Trophoblast cell (in vitro differentiated cells and primary cell): ENCODE measurements around the gene CADPS2.

Experiments
- DNase-seq, 2 donors: peaks; one replicate each; pipeline ENCODE4 v3.0.0-alpha.2; 2016
- H2AFZ ChIP-seq: 2 replicates; pipeline ENCODE4 v1.6.1; 2013; ENCODE audit warnings: low read length, moderate library complexity, mild to moderate bottlenecking; ENCODE audit not compliant: insufficient read depth, poor library complexity
- H2AK5ac ChIP-seq: 2 replicates; pipeline ENCODE4 v1.6.1; 2013; ENCODE audit warnings: mild to moderate bottlenecking, low read length
- H2BK120ac ChIP-seq: 2 replicates; pipeline ENCODE4 v1.6.1; 2013; ENCODE audit warnings: low read length, mild to moderate bottlenecking, moderate library complexity; ENCODE audit not compliant: insufficient read depth, poor library complexity
- H2BK12ac ChIP-seq: 2 replicates; pipeline ENCODE4 v1.6.1; 2013; ENCODE audit warnings: mild to moderate bottlenecking, low read length, moderate library complexity
- H2BK5ac ChIP-seq: 2 replicates; pipeline ENCODE4 v1.6.1; 2013; ENCODE audit warnings: low read length, low read depth, moderate library complexity, mild to moderate bottlenecking; ENCODE audit not compliant: poor library complexity
- H3K14ac ChIP-seq: 2 replicates; pipeline ENCODE4 v1.6.1; 2013; ENCODE audit warnings: mild to moderate bottlenecking, low read length
- H3K18ac ChIP-seq: 2 replicates; pipeline ENCODE4 v1.6.1; 2013; ENCODE audit warnings: mild to moderate bottlenecking, low read length
- H3K23ac ChIP-seq: 2 replicates; pipeline ENCODE4 v1.6.1; 2013; ENCODE audit warnings: low read length
- H3K27ac ChIP-seq: 2 replicates; pipeline ENCODE4 v1.5.1; 2013; ENCODE audit warnings: low read depth, mild to moderate bottlenecking, inconsistent platforms, low read length, moderate library complexity
- H3K27me3 ChIP-seq: 2 replicates; pipeline ENCODE4 v1.6.1; 2013; ENCODE audit warnings: inconsistent platforms, mild to moderate bottlenecking, low read length, moderate library complexity; ENCODE audit not compliant: insufficient read depth
- H3K36me3 ChIP-seq, 2 experiments: 1 replicate in 1 of 2; 2 replicates in 1 of 2; pipeline ENCODE4 v1.6.1; 2013; ENCODE audit warnings: low read length in 2 of 2, mild to moderate bottlenecking in 2 of 2, moderate library complexity in 1 of 2; ENCODE audit not compliant: insufficient read depth in 2 of 2, control insufficient read depth in 1 of 2
- H3K4ac ChIP-seq: 2 replicates; pipeline ENCODE4 v1.6.1; 2013; ENCODE audit warnings: low read depth, mild to moderate bottlenecking, low read length, moderate library complexity
- H3K4me1 ChIP-seq, 2 experiments: 1 replicate in 1 of 2; 2 replicates in 1 of 2; pipeline ENCODE4 v1.6.1; 2013; ENCODE audit warnings: low read length in 2 of 2, mild to moderate bottlenecking in 2 of 2, moderate library complexity in 1 of 2; ENCODE audit not compliant: insufficient read depth in 2 of 2, control insufficient read depth in 1 of 2
- H3K4me2 ChIP-seq: 2 replicates; pipeline ENCODE4 v1.6.1; 2013; ENCODE audit warnings: inconsistent platforms, mild to moderate bottlenecking, low read length, moderate library complexity
- H3K4me3 ChIP-seq: 2 replicates; pipeline ENCODE4 v1.5.1; 2013; ENCODE audit warnings: mild to moderate bottlenecking, low read depth, low read length, inconsistent platforms
- H3K79me1 ChIP-seq: one replicate; pipeline ENCODE4 v1.6.1; 2013; ENCODE audit warnings: low read length
- H3K79me2 ChIP-seq: 2 replicates; pipeline ENCODE4 v1.6.1; 2013; ENCODE audit warnings: low read length, mild to moderate bottlenecking; ENCODE audit not compliant: control insufficient read depth, insufficient read depth, poor library complexity
- H3K9ac ChIP-seq: 2 replicates; pipeline ENCODE4 v1.6.1; 2013; ENCODE audit warnings: mild to moderate bottlenecking, low read length
- H3K9me3 ChIP-seq: 2 replicates; pipeline ENCODE4 v1.6.1; 2013; ENCODE audit warnings: low read depth, mild to moderate bottlenecking, control low read depth, inconsistent platforms, low read length; ENCODE audit not compliant: insufficient read depth
- H4K12ac ChIP-seq: 2 replicates; pipeline ENCODE4 v1.6.1; 2013; ENCODE audit warnings: low read depth, mild to moderate bottlenecking, low read length, moderate library complexity
- H4K8ac ChIP-seq: 2 replicates; pipeline ENCODE4 v1.6.1; 2013; ENCODE audit warnings: low read depth, mild to moderate bottlenecking, low read length, moderate library complexity
- H4K91ac ChIP-seq: one replicate; pipeline ENCODE4 v1.6.1; 2013; ENCODE audit warnings: low read depth, mild to moderate bottlenecking, low read length, moderate library complexity
- WGBS: extraction: QIAGEN DNeasy Blood & Tissue Kit; methylation state at CpG from one replicate; pipeline ENCODE4 v1.1.7; 2013; ENCODE audit warnings: missing lambda C conversion rate; ENCODE audit not compliant: insufficient read length, insufficient coverage; ENCODE audit errors: extremely low coverage; 5-methylcytosine and 5-hydroxymethylcytosine counted together

CADPS2 gene

DNA sequence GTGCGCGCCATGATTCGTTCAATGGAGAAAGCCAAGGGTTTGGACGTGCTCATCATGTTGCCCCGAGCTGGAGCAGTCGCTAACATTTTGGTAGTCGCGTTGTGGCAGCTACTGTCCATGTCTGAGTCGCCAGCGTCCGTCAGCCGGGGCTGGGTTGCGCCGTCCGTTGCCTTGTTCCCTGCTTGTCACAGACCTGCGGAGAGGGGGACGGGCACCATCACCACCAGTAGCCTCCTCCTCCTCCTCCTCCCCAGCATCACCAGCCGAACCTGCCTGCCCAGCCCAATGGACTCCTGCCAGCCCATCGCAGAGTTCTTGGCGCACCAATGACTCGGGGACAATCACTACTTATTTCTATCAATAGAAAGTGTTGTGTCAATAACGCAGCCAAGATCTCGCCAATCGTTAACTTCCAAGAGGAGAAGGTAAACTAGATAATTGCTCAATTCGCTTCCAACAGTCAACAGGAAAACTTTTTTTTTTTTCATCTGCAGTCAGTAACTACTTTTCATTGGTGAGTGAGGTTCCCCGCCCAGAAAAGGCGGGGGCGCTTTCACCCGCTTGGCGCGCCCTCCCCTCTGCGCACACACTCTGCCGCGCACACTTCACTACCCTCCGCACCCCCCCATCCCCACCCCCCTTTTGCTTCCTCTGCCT, 581.8 kb downstream of the CADPS2 start, which contains the start of gene FEZF1:
Gene FEZF1 (minus strand): TSS at position 432 of the 657 bp plus-strand sequence. CDS start 313 bp downstream, at position 119.
- Histone ChIP-seq H3K14ac (no peak within 1 kb of the TSS), H2BK5ac (no peak within 1 kb of the TSS), H3K36me3 (no peaks in the 10 kb centered on the region), H2AK5ac (no peak within 1 kb of the TSS), H2AFZ (no peak within 1 kb of the TSS), H3K27me3 (peaks cover 79% of the 10 kb centered on the region), H3K27ac (no peak within 1 kb of the TSS), H2BK12ac (no peak within 1 kb of the TSS), H3K23ac (no peak within 1 kb of the TSS), H4K91ac (no peak within 1 kb of the TSS), H3K18ac (no peak within 1 kb of the TSS), H3K79me1 (no peaks in the 10 kb centered on the region), H3K9ac (no peak within 1 kb of the TSS), H3K4ac (no peak within 1 kb of the TSS), H3K4me1 (peaks cover 25% of the 10 kb centered on the region in 2 experiments), H3K4me3 (no peak within 1 kb of the TSS), H4K12ac (no peak within 1 kb of the TSS), H3K4me2 (peak within 1 kb of the TSS; percentile 84), H4K8ac (no peak within 1 kb of the TSS), H3K9me3 (peaks cover 4% of the 10 kb centered on the region), H3K79me2 (no peaks in the 10 kb centered on the region), H2BK120ac (no peak within 1 kb of the TSS)
- no CpG with 5 or more reads among the region's 35 CpGs for WGBS
- peak in 1 of 2 donors; percentile 23 for DNase-seq

DNA sequence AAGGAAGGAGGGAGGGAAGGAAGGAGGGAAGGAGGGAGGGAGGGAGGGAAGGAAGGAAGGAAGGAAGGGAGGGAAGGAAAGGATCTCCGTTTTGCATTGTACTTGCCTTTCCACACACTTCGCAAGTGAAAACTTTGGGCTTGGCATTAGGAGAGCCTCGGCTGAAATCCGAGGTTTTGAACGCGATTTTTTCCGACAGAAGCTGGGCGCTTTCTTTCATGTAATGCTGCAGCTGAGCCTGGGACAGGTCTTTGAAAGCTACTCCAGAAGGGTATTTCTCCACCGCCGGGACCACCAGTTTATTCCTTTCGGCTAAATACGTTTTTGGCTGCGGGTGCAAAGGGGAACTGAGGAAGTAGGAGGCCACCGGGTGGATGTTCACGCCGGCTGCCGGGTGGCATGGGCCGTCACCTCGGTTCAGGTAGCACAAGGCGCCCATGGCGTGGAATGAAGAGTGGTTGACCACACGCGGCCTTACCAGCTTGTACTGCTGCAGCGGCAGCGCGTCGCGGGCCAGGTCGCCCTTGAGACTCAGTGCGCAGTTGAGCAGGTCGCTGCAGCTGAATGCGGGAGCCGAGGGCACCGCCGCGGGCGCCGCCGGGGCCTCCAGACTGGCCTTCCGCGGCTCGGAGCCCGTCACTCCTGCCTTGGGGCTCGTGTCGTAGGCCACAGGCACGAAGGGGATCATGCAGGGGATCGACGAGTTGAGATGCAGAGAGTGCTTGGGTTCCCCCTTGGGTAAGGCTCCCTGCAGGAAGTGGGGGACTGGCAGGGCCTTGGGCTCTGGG, 582.5 kb downstream of the CADPS2 start:
- Histone ChIP-seq H3K9me3 (peaks cover 4% of the 10 kb centered on the region), H2AK5ac (no peak overlapping the region), H3K79me1 (no peaks in the 10 kb centered on the region), H3K4me3 (no peak overlapping the region), H3K23ac (no peak overlapping the region), H3K4me1 (peaks cover 25% of the 10 kb centered on the region in 2 experiments), H4K91ac (no peak overlapping the region), H3K14ac (no peak overlapping the region), H3K4ac (no peak overlapping the region), H3K36me3 (no peaks in the 10 kb centered on the region), H4K8ac (no peak overlapping the region), H3K18ac (no peak overlapping the region), H3K4me2 (peak overlapping the region; percentile 38), H2BK5ac (no peak overlapping the region), H3K9ac (no peak overlapping the region), H2AFZ (no peak overlapping the region), H4K12ac (no peak overlapping the region), H2BK12ac (no peak overlapping the region), H3K27me3 (peaks cover 74% of the 10 kb centered on the region), H3K27ac (no peak overlapping the region), H3K79me2 (no peaks in the 10 kb centered on the region), H2BK120ac (no peak overlapping the region)
- WGBS: no CpG with 5 or more reads among the region's 48 CpGs
- DNase-seq: peak; percentile 70 to 77

DNA sequence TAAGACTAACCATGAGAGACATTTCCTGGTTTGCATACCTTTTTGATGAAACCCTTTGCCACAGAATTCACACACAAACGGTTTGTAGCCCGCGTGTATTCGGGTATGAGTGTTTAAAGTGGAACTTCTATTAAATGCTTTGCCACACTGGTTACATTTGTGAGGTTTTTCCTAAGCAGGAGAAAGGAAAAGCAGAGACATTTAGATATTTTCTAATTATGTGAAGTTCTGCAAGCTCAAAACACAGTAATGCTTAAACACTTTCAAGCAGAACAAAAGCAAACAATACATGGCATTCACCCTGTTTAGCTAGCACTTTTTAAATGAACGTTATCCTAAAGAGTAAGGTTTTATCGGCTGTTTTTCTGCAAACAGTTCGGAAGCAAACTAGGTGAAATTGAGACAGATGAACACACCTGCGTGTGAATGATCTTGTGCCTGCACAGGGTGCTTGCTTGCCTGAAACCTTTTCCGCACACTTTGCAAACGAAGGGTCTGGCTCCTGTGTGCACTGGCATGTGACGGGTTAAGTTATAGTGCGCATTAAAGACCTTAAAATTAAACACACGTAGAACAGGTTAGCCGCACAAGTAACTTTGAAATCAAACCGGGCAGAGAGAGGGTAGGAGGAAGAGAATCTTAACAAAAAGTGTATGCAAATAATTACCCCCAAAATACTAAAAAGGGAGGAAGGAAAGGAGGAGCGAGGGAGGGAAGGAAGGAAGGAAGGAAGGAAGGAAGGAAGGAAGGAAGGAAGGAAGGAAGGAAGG, 583.3 kb downstream of the CADPS2 start:
- H3K36me3 ChIP-seq: no peaks in the 10 kb centered on the region
- no peak overlapping the region for H2AFZ ChIP-seq
- no peak overlapping the region for H3K27ac ChIP-seq
- H3K4ac ChIP-seq: no peak overlapping the region
- H3K14ac ChIP-seq: no peak overlapping the region
- peaks cover 72% of the 10 kb centered on the region for H3K27me3 ChIP-seq
- no peak overlapping the region for H4K12ac ChIP-seq
- H3K79me2 ChIP-seq: no peaks in the 10 kb centered on the region
- no peak overlapping the region for H4K91ac ChIP-seq
- no peak overlapping the region for H3K18ac ChIP-seq
- no peaks in the 10 kb centered on the region for H3K79me1 ChIP-seq
- no peak overlapping the region for H2BK12ac ChIP-seq
- no peak for DNase-seq
- no CpG with 5 or more reads among the region's 16 CpGs for WGBS
- peaks cover 4% of the 10 kb centered on the region for H3K9me3 ChIP-seq
- no peak overlapping the region for H3K4me3 ChIP-seq
- H2BK120ac ChIP-seq: no peak overlapping the region
- H2BK5ac ChIP-seq: no peak overlapping the region
- no peak overlapping the region for H4K8ac ChIP-seq
- no peak overlapping the region for H3K9ac ChIP-seq
- no peak overlapping the region for H3K23ac ChIP-seq
- no peak overlapping the region for H3K4me2 ChIP-seq
- no peak overlapping the region for H2AK5ac ChIP-seq
- peaks cover 25% of the 10 kb centered on the region in 2 experiments for H3K4me1 ChIP-seq
